AG04449 (cell line): ENCODE measurements around the gene NOP56.

Experiments
- CTCF ChIA-PET: fragments of 350-600 bp; formaldehyde crosslinking; extraction: SDS; loops from one replicate; lab custom pipeline; 2021; ENCODE audit warnings: antibody characterized with exemption; lab: Yijun Ruan, JAX
- POLR2A ChIA-PET: fragments of 400-600, 350-600 bp; formaldehyde crosslinking; extraction: SDS; loops from one replicate; lab custom pipeline; 2020; ENCODE audit warnings: antibody characterized with exemption, inconsistent platforms; lab: Yijun Ruan, JAX
- DNase-seq: peaks from one replicate; pipeline ENCODE4 v3.0.0-alpha.2; 2010; ENCODE audit warnings: low read depth, low spot score
- H3K4me3 ChIP-seq: 2 replicates; pipeline ENCODE4 v1.5.1; 2011; ENCODE audit warnings: low read depth, mild to moderate bottlenecking, control low read depth, low read length
- TF ChIP-seq, protein P1 (sequence below): IDR thresholded peaks from one replicate; pipeline ENCODE4 v1.5.1; 2011; ENCODE audit warnings: mild to moderate bottlenecking, moderate library complexity, low read length, control low read depth, inconsistent platforms; ENCODE audit not compliant: insufficient read depth; ENCODE audit errors: missing control alignments

Gene NOP56, protein sequence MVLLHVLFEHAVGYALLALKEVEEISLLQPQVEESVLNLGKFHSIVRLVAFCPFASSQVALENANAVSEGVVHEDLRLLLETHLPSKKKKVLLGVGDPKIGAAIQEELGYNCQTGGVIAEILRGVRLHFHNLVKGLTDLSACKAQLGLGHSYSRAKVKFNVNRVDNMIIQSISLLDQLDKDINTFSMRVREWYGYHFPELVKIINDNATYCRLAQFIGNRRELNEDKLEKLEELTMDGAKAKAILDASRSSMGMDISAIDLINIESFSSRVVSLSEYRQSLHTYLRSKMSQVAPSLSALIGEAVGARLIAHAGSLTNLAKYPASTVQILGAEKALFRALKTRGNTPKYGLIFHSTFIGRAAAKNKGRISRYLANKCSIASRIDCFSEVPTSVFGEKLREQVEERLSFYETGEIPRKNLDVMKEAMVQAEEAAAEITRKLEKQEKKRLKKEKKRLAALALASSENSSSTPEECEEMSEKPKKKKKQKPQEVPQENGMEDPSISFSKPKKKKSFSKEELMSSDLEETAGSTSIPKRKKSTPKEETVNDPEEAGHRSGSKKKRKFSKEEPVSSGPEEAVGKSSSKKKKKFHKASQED

DNA sequence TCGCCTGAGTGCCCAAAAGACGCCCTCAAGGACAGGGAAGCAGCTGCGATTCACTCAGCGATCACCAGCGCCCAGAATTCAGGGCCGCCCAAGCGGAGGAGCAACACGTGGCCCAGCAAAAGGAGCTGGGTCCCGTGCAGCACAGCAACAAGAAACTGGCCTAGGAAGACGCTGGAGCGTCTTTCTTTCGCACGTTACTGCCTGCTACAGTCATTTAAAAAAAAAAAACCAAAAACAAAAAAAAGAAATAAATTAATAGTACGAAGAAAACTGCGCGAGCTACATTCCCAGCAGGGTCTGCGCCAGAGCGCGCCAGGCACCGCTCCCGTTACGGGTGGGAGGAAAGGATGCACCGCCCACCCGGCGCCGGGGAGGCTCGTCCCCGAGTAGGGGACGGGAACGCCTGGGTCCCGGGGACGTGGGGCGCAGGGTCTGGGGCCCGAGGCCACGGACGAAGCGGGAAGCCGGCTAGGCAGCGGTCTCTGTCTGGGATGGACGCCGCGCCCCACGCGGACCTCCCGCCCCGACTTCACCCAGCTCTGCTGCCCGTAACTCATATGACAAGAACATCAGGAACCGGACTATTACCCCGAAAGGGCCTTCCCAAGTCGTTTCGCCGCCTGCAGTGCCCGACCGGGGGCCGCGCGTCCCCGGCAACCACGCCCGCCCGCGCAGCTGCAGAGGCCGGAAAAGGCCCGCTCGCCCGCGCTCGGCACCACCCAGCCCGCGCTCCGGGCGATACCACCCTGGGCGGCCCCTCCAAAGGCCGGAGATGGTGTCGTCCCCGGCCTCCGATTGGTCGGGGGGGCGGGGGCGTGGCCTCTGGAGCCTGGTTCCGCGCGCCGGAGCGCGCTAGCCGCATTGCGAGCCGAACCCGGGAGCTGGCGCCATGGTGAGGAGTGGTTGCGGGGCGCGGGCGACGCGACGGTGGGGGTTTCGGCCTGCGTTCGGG is at the start of gene NOP56:
Gene NOP56 (plus strand): TSS at position 861 of the 952 bp plus-strand sequence. CDS start 29 bp downstream, at position 890.
- TF ChIP-seq, protein P1, sequence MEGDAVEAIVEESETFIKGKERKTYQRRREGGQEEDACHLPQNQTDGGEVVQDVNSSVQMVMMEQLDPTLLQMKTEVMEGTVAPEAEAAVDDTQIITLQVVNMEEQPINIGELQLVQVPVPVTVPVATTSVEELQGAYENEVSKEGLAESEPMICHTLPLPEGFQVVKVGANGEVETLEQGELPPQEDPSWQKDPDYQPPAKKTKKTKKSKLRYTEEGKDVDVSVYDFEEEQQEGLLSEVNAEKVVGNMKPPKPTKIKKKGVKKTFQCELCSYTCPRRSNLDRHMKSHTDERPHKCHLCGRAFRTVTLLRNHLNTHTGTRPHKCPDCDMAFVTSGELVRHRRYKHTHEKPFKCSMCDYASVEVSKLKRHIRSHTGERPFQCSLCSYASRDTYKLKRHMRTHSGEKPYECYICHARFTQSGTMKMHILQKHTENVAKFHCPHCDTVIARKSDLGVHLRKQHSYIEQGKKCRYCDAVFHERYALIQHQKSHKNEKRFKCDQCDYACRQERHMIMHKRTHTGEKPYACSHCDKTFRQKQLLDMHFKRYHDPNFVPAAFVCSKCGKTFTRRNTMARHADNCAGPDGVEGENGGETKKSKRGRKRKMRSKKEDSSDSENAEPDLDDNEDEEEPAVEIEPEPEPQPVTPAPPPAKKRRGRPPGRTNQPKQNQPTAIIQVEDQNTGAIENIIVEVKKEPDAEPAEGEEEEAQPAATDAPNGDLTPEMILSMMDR: no peak
- CTCF ChIA-PET: interaction anchor here (1.0 to 2.8 kb wide), 3 partner anchors 9 to 130 kb away, joined by 3 to 12 read pairs (median 7); no protein-coding TSS in a partner anchor
- peak within 1 kb of the TSS; percentile 90 for H3K4me3 ChIP-seq
- POLR2A ChIA-PET: interaction anchor here (0.5 to 4.5 kb wide), 16 partner anchors 8 to 590 kb away, joined by 3 to 36 read pairs (median 4); partner anchors contain the start of genes IDH3B and SNRPB
- DNase-seq: no peak

DNA sequence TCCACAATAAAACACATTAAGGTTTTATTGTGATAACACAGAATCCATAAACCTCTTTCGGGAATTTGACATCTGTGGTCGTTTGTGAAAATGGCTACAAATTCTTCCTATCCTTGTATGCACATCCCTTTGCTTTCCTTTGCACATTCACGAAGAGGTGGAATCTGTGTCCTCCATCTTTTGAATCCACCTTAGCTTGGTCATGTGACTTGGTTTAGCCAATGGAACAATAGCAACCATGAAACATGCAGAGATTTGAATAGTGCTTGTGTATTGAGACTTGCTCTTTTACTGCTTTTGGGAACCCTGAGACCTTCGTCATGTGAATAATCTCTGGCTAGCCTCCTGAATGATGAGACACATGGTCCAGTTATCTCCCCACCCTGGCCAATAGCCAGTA is 49.7 kb upstream of the NOP56 start:
- POLR2A ChIA-PET: no interaction called here
- CTCF ChIA-PET: no interaction called here
- TF ChIP-seq, protein P1: no peak
- DNase-seq: no peak
- H3K4me3 ChIP-seq: no peak overlapping the region

DNA sequence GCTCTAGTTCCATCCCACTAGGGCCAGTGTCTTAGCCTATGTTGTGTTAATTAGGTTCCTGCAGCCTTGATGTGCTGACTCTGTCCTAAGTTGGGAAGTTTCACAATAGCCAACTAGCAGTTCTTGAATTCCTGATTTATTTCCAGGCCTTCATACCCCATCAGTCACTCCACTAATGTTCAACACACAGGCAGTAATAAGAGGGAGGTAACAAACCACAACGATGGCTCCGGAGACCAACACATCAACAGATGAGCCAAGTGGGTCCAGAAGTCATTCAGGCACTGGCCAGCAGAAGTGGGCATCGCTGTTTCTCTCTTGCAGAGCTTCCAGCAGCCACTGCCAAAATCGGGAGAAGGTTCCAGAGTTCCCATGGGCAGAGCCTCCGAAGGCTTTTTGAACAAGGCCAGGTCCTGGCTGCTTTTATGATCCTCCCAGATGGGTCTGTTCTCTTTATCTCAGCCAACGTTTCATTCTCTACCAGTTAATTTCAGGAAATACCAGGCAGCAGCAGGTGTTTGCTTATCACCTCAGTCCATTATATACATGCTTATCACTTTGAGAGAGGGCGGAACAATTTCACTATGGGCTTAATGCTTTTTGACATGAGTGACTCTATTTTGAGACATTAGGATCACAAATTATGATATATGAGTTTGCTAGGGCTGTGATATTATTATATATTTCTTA is 48.5 kb upstream of the NOP56 start:
- TF ChIP-seq, protein P1: no peak
- H3K4me3 ChIP-seq: no peak overlapping the region
- ChIA-PET CTCF (no interaction called here), POLR2A (no interaction called here)
- DNase-seq: no peak

DNA sequence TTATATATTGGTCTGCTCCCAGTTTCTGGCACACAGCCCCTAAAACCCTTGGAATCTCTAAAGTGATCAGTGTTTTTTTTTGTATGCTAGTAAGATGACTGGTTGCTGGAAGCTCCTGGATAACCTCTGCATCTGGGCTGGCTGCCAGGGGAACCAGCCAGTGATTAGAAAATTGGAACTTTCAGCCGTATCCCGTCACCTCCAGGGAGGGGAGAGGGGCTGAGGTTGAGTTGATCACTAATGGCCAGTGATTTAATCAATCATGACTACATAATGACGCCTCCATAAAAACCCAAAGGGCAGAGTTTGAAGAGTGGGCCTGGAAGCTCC is 48.0 kb upstream of the NOP56 start:
- TF ChIP-seq, protein P1: no peak
- no peak for DNase-seq
- ChIA-PET CTCF (no interaction called here), POLR2A (no interaction called here)
- no peak overlapping the region for H3K4me3 ChIP-seq

DNA sequence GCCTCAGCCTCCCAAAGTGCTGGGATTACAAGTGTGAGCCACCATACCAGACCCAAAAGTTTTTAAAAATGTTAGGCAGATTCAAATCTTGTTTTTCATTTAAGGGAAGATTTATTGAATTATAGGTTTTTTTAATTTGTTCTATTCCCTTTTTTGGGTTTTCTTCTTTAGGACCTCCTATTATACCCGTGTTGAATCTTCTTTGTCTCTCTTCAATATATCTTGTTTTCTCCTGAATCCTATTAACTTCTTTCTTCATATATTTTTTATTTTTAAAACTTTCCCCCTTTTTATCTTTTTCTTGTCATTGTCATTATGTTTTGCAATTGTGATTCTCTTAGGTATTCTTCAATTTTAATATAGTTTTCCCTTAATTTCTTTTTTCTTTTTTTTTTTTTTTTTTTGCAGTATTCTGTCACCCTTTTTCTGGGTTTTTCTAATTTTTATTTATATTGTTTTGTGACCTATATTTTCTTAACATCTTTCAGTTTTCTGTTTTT is 45.9 kb upstream of the NOP56 start:
- TF ChIP-seq, protein P1: no peak
- CTCF ChIA-PET: no interaction called here
- no peak for DNase-seq
- POLR2A ChIA-PET: no interaction called here
- H3K4me3 ChIP-seq: no peak overlapping the region
